GM18499 (cell line): Measurements from ENCODE around the gene TPPP.

Source experiments
- ATAC-seq: cut with Tn5 transposase; IDR thresholded peaks from one replicate; pipeline ENCODE4 v1.9.1; 2021; ENCODE audit warnings: moderate number of reproducible peaks; ENCODE audit not compliant: insufficient read depth, unreplicated experiment

The TPPP gene

DNA sequence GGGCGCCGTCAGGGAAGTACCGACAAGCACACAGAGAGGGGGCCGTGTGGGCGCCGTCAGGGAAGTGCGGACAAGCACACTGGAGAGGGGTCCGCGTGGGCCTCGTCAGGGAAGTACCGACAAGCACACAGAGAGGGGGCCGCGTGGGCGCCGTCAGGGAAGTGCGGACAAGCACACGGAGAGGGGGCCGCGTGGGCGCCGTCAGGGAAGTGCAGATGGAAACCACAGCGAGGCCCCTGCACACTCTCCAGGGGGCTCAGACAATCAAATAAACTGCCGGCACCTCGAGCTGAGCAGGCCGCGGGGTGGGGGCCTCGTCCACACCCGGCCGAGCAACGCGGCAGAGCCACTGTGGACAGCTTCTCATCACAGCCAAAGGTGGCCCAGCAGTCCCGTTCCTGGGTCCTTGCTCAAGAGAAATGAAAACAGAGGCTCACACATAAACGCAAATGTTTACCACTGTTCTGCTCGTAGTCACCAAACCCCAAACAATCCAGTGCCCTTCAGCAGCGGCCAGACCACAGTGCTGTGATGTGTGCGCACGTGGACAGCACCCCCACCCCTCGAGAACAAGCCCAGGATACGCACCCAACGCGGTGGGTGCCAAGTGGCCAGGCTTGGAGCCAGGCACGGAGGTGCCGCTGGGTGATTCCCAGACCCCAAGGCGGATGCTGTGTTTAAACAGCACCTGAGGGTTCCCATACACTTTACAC is 24.7 kb downstream of the TPPP start:
- no peak for ATAC-seq

GRCh38 chr5:666816-667498 is 26.2 kb downstream of the TPPP start:
- no peak for ATAC-seq

DNA sequence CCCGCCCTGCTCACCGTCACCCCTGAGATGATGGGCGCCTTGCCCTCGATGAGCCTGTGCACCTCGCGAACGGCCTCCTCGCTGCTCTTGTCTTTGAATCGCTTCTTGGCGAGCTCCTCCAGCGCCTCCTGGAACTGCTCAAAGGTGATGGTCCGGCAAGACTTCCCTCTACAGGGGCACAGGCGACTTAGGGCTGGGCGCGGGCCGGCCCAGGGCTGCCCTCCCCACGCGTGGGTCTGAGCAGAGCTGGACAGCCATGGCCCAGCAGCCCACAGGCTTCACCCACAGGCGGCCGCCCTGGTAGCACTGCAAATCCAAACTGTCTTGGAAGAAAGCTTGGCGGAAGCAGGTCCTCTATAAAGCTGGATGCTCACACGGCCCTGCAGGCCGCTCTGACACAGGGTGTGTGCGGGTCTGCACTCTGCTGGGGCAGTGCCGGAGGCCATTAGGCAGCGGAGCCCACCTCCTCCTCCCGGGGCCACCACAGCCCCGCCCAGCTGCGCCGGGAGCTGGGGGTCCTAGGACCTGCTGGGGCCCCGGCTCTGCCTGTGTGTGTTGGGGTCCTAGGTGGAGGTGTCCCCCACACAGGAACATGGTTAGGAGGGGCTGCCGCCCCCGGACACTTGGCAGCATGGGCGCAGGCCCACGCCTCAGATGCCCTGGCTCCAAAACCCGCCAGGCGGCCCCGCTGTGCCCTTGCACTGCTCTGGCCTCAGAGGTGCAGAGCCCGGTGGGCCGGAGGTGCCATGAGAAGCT is 27.0 kb downstream of the TPPP start:
- ATAC-seq = no peak

DNA sequence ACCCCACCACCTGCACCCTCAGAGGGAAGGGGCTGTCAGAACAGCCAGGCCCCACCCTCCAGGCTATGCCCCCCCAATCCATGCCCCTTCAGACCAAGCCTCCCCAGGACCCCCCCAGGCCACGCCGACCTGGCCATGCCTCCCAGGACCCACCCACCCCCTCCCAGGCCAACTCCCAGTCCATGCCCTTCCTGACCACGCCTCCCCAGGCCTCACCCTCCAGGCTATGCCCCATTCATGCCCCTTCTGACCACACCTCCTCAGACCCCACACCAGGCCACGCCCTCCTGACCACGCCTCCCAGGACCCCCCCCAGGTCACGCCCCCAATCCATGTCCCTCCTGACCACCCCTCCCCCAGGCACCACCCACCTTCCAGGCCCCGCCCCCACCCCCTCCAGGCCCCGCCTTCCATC is 27.6 kb downstream of the TPPP start:
- no peak for ATAC-seq

GRCh38 chr5:664994-665360 is 28.2 kb downstream of the TPPP start:
- no peak for ATAC-seq

DNA sequence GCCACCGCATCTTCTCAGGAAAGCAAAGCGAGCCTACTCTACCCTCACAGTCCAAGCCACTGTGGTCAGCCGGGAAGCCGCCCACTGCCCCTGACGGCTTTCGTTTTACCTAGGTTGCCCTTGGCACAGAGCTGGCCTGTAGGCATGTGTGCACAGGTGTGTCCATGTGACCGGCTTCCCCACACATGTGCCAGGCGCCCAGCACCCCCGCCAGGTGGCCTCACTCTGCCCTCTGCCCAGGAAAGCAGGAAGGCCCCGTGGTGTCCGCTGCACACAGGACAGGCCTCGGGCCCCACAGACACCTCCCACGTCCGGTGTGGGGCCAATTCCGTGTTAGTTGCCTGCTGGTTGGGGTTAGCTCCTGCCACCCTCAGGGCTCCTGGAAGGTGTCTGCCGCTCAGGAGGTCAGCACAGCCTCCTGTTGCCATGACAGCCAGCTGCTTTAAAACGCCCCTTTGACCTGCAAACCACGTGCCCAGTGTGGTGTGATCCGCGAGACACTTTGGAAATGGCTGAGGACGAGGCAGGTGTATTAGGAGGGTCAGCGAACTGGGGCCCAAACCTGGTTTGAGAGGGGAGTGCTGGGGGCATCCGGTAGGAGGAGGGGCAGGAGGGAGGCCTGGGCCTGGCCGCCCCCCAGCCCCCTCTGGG is 28.7 kb downstream of the TPPP start:
- no peak for ATAC-seq

GRCh38 chr5:663436-664342 is 29.5 kb downstream of the TPPP start:
- no peak for ATAC-seq

GRCh38 chr5:662751-663435 is 30.3 kb downstream of the TPPP start:
- ATAC-seq = no peak

- no peak for ATAC-seq
These were observed 31.0 kb downstream of the TPPP start for GRCh38 chr5:661891-662750.

- ATAC-seq = no peak
These were observed 32.6 kb downstream of the TPPP start for GRCh38 chr5:660491-661030.

GRCh38 chr5:659496-660263 is 33.5 kb downstream of the TPPP start:
- ATAC-seq = no peak

DNA sequence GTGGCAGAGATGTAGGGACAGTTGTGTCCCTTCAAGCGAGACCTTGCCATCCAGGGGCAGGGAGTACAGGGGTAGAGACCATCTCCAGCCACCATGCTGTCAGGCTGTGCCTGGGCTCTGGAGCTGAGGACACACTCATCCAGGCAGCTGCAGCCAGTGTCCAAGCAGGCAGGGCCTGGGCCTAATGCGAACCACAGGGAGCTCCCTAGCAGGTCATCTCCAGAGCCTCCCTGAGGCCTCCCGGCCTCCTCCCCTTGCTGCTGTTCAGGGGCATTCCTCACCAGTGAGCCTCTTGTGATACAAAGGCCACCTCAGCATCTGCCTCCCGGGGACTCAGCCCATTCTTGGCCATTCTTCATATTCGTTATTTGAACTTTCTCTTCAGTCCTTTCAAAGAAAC is 35.0 kb downstream of the TPPP start:
- no peak for ATAC-seq

GRCh38 chr5:657570-657969 is 35.6 kb downstream of the TPPP start:
- ATAC-seq = no peak

DNA sequence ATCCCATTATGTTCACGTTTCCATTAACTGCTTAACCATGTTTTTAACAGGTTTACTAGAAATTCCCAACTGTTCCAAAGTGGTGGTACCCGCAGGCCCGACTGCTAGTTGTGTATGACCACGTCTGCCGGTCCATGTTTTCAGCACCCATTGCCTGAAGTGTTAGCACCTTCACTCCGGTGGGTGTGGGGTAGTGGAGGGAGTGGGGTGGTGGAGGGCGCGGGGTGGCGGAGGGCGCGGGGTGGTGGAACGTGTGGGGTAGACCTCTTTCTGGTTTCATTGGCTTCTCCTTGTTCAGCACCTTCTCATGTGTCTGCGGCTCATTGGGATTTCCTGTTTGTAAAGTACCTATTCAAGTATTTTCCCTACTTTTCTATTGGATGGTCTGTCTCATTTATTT is 37.7 kb downstream of the TPPP start:
- no peak for ATAC-seq

- no peak for ATAC-seq
These were observed 38.9 kb downstream of the TPPP start for GRCh38 chr5:654071-654778.

DNA sequence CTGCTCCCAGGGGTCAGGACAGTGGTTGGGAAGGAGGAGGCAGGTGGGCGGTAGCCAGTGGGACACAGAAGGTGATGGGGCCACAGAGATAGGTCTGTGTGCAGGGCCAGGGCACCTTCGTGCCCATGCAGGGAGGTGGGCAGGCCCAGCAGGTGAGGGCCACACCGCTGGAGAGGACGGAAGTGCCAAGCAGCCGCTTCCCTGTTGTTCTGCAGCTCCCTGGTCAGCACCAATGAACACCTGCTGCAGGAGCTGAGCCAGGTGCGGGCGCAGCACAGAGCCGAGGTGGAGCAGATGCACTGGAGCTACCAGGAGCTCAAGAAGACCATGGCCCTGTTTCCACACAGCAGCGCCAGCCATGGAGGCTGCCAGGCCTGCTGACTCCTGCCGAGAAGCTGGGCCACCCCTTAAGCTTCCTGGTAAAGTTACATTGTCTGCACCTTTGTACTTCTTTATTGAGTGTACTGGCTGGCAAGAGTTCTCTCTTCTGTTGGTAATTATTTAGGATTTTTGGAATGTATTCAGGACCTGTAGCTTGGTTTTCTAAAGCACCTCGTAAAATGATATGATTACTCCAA is 40.3 kb downstream of the TPPP start:
- no peak for ATAC-seq
